ENCODE measurements around the gene CCDC28A. TPM values are rescaled to one million over a fixed set of nuclear protein-coding genes. Genes with fewer than 3 reads are reported as not detected.

The CCDC28A gene
- total and polyA plus RNA-seq, 2 of the 4 experiments (the other 2 are of a cell fraction): 6.8 to 8.0 TPM

GRCh38 chr6:138811866-138812265, 38.3 kb downstream of the CCDC28A start:
- H3K18ac ChIP-seq (ENCODE audit: low read depth, low read length): no peak overlapping the region
- no peak for ATAC-seq (ENCODE audit: low read depth)
- dilution Hi-C loops (cut with HindIII; ENCODE audit: low sequenced_read_pairs, unreplicated experiment): no loop called here
- no peak overlapping the region for H2AK5ac ChIP-seq (ENCODE audit: low read depth, low read length)
- H3K9ac ChIP-seq (ENCODE audit: low read depth, low read length): no peak overlapping the region
- no peaks in the 10 kb centered on the region; the same call in none of the 2 replicates for H3K27me3 ChIP-seq (ENCODE audit: control insufficient read depth, insufficient read depth, low read length)
- H2AFZ ChIP-seq (replicated peaks; ENCODE audit: low read length, poor library complexity): no peak overlapping the region
- no peak overlapping the region for H3K4me3 ChIP-seq (ENCODE audit: insufficient read depth, low read depth, low read length)
- H4K20me1 ChIP-seq (ENCODE audit: insufficient read depth, low read length): no peaks in the 10 kb centered on the region
- H3K56ac ChIP-seq (ENCODE audit: extremely low read depth, insufficient read depth, low read length): no peak overlapping the region
- no peaks in the 10 kb centered on the region for H3K79me1 ChIP-seq (ENCODE audit: low read depth in 1 of 2, low read length in 2 of 2)
- H3K9me1 ChIP-seq (ENCODE audit: insufficient read depth, low read length): no peaks in the 10 kb centered on the region
- 100% methylated on average over 1 of the region's 3 CpGs; no CpG with 5 or more reads in 1 of the 2 experiments for WGBS, 2 experiments (ENCODE audit: extremely low coverage in 2 of 2, insufficient read length in 1 of 2)
- no peak for TF ChIP-seq BHLHE40 (IDR thresholded peaks at IDR 0.05; ENCODE audit: low read depth, low read length)
- no peak for TF ChIP-seq MXI1 (IDR thresholded peaks at IDR 0.05; ENCODE audit: borderline replicate concordance, low read depth, low read length)
- no peak for TF ChIP-seq USF2 (IDR thresholded peaks at IDR 0.05; ENCODE audit: low read depth, low read length)
- TF ChIP-seq NFE2L2 (IDR thresholded peaks at IDR 0.05; ENCODE audit: low read depth, low read length): no peak
- TF ChIP-seq RCOR1 (IDR thresholded peaks at IDR 0.05; ENCODE audit: insufficient replicate concordance, low read length): no peak
- TF ChIP-seq CHD1 (IDR thresholded peaks at IDR 0.05; ENCODE audit: low read depth, low read length): no peak
- no peak for TF ChIP-seq FOS (IDR thresholded peaks at IDR 0.05; ENCODE audit: low read depth, low read length)
- TF ChIP-seq CTCF (conservative IDR thresholded peaks at IDR 0.05; ENCODE audit: low read depth, low read length): no peak
- intact Hi-C loops (cut with micrococcal nuclease): no loop called here
- no peak overlapping the region for H3K23ac ChIP-seq (ENCODE audit: low read depth, low read length)
- no peaks in the 10 kb centered on the region for H3K4me1 ChIP-seq (ENCODE audit: control insufficient read depth, insufficient read depth, low read length)
- H3K4ac ChIP-seq (ENCODE audit: low read depth, low read length): no peak overlapping the region
- no peak for DNase-seq
- no peak overlapping the region for H3K14ac ChIP-seq (replicated peaks; ENCODE audit: low read depth, low read length)
- H3K27ac ChIP-seq (ENCODE audit: insufficient read depth, low read length): no peak overlapping the region
- no peaks in the 10 kb centered on the region for H3K36me3 ChIP-seq (ENCODE audit: control insufficient read depth, insufficient read depth, low read length)
- H3K9me3 ChIP-seq (ENCODE audit: control insufficient read depth, insufficient read depth, low read length): no peaks in the 10 kb centered on the region
- H2BK20ac ChIP-seq (ENCODE audit: low read depth, low read length): no peak overlapping the region
- no TSS peak for BruUV-seq (replicated peaks)
- CTCF ChIA-PET: interaction anchor here (1.1 kb wide), 2 partner anchors 18 to 407 kb away, joined by 3 read pairs; no protein-coding TSS in a partner anchor
- no peak overlapping the region for H4K5ac ChIP-seq (ENCODE audit: low read depth, low read length)
- POLR2A ChIA-PET (ENCODE audit: unreplicated experiment): interaction anchor here (0.6 kb wide), 1 partner anchor 79 kb away, joined by 4 read pairs; no protein-coding TSS in a partner anchor
- H4K91ac ChIP-seq (ENCODE audit: insufficient read depth, low read depth, low read length): no peak overlapping the region
- H3K4me2 ChIP-seq (ENCODE audit: low read depth, low read length): no peak overlapping the region
- no peak overlapping the region for H2BK5ac ChIP-seq (ENCODE audit: low read depth, low read length, poor library complexity, severe bottlenecking)
- in situ Hi-C loops (cut with MboI; ENCODE audit: low sequenced_read_pairs): no loop called here
- no peak overlapping the region for H2BK120ac ChIP-seq (ENCODE audit: low read depth, low read length)
- H2BK15ac ChIP-seq (ENCODE audit: low read depth, low read length): no peak overlapping the region
- H4K8ac ChIP-seq (ENCODE audit: low read depth in 2 of 2, low read length in 2 of 2): no peak overlapping the region
- no peak overlapping the region for H2AK9ac ChIP-seq (replicated peaks; ENCODE audit: low read depth, low read length, poor library complexity)
